Kidney (tissue), 14 donors: Measurements from ENCODE around the gene ORMDL3. TPM values are rescaled to one million over a fixed set of nuclear protein-coding genes. Genes with fewer than 3 reads are reported as not detected.

ENCODE experiments used
- DNase-seq, 5 donors: peaks; one replicate each; pipeline ENCODE4 v3.0.0-alpha.2; 2013 to 2020
- FAIRE-seq: peaks from 2 replicates; lab custom pipeline; 2012; peaks lifted over from hg19 to GRCh38; lab: Jason Lieb, UNC
- H3K27ac ChIP-seq, 2 donors: one replicate each; pipeline ENCODE4 v1.7.0; 2013; ENCODE audit warnings: low read depth in 2 of 2, low read length in 2 of 2, inconsistent platforms in 1 of 2
- H3K27me3 ChIP-seq: one replicate; pipeline ENCODE4 v1.7.1; 2013; ENCODE audit warnings: low read length, inconsistent platforms; ENCODE audit not compliant: control insufficient read depth, insufficient read depth
- H3K36me3 ChIP-seq, 3 donors: one replicate each; pipeline versions ENCODE4 v1.7.0 to v1.7.1; 2013; ENCODE audit warnings: low read length in 3 of 3, control low read depth in 1 of 3, inconsistent platforms in 1 of 3; ENCODE audit not compliant: insufficient read depth in 3 of 3, control insufficient read depth in 2 of 3
- H3K4me1 ChIP-seq, 3 donors: one replicate each; pipeline versions ENCODE4 v1.7.0 to v1.7.1; 2013; ENCODE audit warnings: low read length in 3 of 3, inconsistent platforms in 1 of 3, low read depth in 1 of 3; ENCODE audit not compliant: control insufficient read depth in 2 of 3, insufficient read depth in 2 of 3
- H3K4me3 ChIP-seq, 3 donors: one replicate each; pipeline versions ENCODE4 v1.7.0 to v1.8.1; 2013; ENCODE audit warnings: low read length in 3 of 3, control low read depth in 1 of 3, inconsistent platforms in 1 of 3
- H3K9ac ChIP-seq, 3 donors: one replicate each; pipeline versions ENCODE4 v1.7.0 to v1.7.1; 2013; ENCODE audit warnings: low read length in 3 of 3, control low read depth in 1 of 3, inconsistent platforms in 1 of 3
- H3K9me3 ChIP-seq, 3 donors: one replicate each; pipeline versions ENCODE4 v1.7.0 to v1.7.1; 2013; ENCODE audit warnings: low read length in 3 of 3, control low read depth in 1 of 3, inconsistent platforms in 1 of 3; ENCODE audit not compliant: control insufficient read depth in 2 of 3, insufficient read depth in 1 of 3
- intact Hi-C: fragments of 100-400 bp; cut with DNase I; formaldehyde crosslinking; loops from one replicate; pipeline ENCODE4 v1.11.1; 2022
- polyA plus RNA-seq: library from polyadenylated mRNA; stranded (reverse); fragments of 350-450 nt; fragmentation: Illumina TruSeq; extraction: RNeasy Lipid Tissue Mini Kit (QIAGEN cat#74804); gene quantifications from one replicate; pipeline ENCODE4 v1.2.3, GENCODE V29; 2014; ENCODE audit warnings: low read depth, low replicate concordance; ENCODE audit not compliant: insufficient read depth
- total RNA-seq: library from RNA; stranded (reverse); fragmentation: NEBNext Ultra II Directional; extraction: Animal tissue kit (Norgen Biotek cat#: 25700); gene quantifications from one replicate; pipeline ENCODE4 v1.2.1, GENCODE V29; 2021
- TF ChIP-seq, protein P1 (sequence below): IDR thresholded peaks from 3 replicates; pipeline ENCODE4 v1.5.1; 2012; ENCODE audit warnings: mild to moderate bottlenecking, moderate library complexity, borderline replicate concordance; ENCODE audit not compliant: insufficient read depth; ENCODE audit errors: extremely low read depth
- donor health status: control.
- donor health status: control.
- donor health status: control.
- donor health status: control.
- donor health status: control.
- donor health status: DM: yes; HTN: yes; CAD: no.
- donor health status: Normal renal cell carcinoma (clear cell type).

ORMDL3 gene
- total and polyA plus RNA-seq, 2 donors from 2014 or later, result 48.8 to 85.9 TPM

GRCh38 chr17:39954876-39955275, 27.5 kb upstream of the ORMDL3 start:
- H3K9ac ChIP-seq, result no peak overlapping the region
- intact Hi-C loops, result no loop called here
- no peak overlapping the region for H3K4me3 ChIP-seq
- H3K27me3 ChIP-seq, result no peaks in the 10 kb centered on the region
- H3K27ac ChIP-seq, result no peak overlapping the region
- peaks cover 0 to 6% (median 4%) of the 10 kb centered on the region in 3 donors for H3K4me1 ChIP-seq
- no peaks in the 10 kb centered on the region for H3K9me3 ChIP-seq
- TF ChIP-seq, protein P1, sequence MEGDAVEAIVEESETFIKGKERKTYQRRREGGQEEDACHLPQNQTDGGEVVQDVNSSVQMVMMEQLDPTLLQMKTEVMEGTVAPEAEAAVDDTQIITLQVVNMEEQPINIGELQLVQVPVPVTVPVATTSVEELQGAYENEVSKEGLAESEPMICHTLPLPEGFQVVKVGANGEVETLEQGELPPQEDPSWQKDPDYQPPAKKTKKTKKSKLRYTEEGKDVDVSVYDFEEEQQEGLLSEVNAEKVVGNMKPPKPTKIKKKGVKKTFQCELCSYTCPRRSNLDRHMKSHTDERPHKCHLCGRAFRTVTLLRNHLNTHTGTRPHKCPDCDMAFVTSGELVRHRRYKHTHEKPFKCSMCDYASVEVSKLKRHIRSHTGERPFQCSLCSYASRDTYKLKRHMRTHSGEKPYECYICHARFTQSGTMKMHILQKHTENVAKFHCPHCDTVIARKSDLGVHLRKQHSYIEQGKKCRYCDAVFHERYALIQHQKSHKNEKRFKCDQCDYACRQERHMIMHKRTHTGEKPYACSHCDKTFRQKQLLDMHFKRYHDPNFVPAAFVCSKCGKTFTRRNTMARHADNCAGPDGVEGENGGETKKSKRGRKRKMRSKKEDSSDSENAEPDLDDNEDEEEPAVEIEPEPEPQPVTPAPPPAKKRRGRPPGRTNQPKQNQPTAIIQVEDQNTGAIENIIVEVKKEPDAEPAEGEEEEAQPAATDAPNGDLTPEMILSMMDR, result no peak
- no peak for FAIRE-seq
- no peaks in the 10 kb centered on the region for H3K36me3 ChIP-seq
- DNase-seq, result no peak

DNA sequence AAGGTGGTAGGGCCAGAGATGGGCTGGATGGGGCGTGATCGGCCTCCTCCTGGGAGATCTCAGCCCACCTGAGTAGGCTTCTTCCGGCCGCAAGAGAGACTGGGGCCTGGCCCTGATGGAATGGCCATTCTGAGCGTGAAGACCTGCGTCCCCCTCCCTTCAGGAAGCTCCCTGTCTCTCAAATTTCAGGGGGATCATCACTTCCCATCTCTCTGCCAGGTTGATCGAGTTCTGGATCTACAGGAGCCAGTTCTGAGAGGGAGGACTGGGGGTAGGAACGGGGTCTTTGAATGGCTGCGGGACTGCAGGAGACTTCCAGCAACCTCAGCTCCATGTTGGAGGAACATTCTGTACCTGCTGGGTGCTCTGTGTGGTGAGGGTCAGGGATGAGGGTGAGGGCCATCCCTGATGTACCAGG, 26.1 kb upstream of the ORMDL3 start:
- H3K9me3 ChIP-seq, result no peaks in the 10 kb centered on the region
- H3K27me3 ChIP-seq, result no peaks in the 10 kb centered on the region
- no peaks in the 10 kb centered on the region for H3K36me3 ChIP-seq
- DNase-seq (no peak), FAIRE-seq (no peak)
- peak overlapping the region in 2 of 3 donors; percentile 33 to 53 for H3K9ac ChIP-seq
- TF ChIP-seq, protein P1, result no peak
- peak overlapping the region; percentile 51 to 66 (median 61) for H3K4me3 ChIP-seq
- peak overlapping the region in 1 of 2 donors; percentile 52 for H3K27ac ChIP-seq
- intact Hi-C loops, result no loop called here
- H3K4me1 ChIP-seq, result peaks cover 0 to 6% (median 4%) of the 10 kb centered on the region in 3 donors

- Histone ChIP-seq H3K27me3 (no peaks in the 10 kb centered on the region), H3K4me3 (peak overlapping the region; percentile 51 to 66 (median 61)), H3K27ac (peak overlapping the region in 1 of 2 donors; percentile 52), H3K4me1 (peaks cover 0 to 6% (median 4%) of the 10 kb centered on the region in 3 donors), H3K9me3 (no peaks in the 10 kb centered on the region), H3K36me3 (no peaks in the 10 kb centered on the region), H3K9ac (peak overlapping the region in 2 of 3 donors; percentile 33 to 53)
- DNase-seq (peak; percentile 98 to 100 (median 99)), FAIRE-seq (no peak)
- TF ChIP-seq, protein P1, result no peak
- intact Hi-C loops, result no loop called here
Measured at GRCh38 chr17:39952680-39953470, 25.5 kb upstream of the ORMDL3 start.
